Left lobe of liver (tissue), 2 donors: ENCODE data around the gene GTF2I. TPM values are rescaled to one million over a fixed set of nuclear protein-coding genes. Genes with fewer than 3 reads are reported as not detected.
"Not testable (repeated sequence)": the region's sequence is repeated elsewhere in the genome, so short reads cannot be mapped to it uniquely, and the experiment has no call there.

Experiments
- ATAC-seq: fragments of 200-7000 bp; cut with Tn5 transposase; one replicate; pipeline ENCODE4 v1.9.1; 2020; ENCODE audit warnings: mild to moderate bottlenecking, moderate library complexity
- DNase-seq: peaks from one replicate; pipeline ENCODE4 v3.0.0-alpha.2; 2020; ENCODE audit warnings: low spot score
- total RNA-seq: library from RNA; stranded (reverse); gene quantifications from one replicate; pipeline ENCODE4 v1.2.1, GENCODE V29; 2021
- donor health status: DM: no; HTN: no; CAD: no; lungs with moderate emphysema.
- donor health status: DM: no; HTN: yes; CAD: no.

Gene GTF2I
- total RNA-seq, 1 donor from 2014 or later = 119 TPM

GRCh38 chr7:74655768-74656440 lies 1.6 kb upstream of the GTF2I start:
- ATAC-seq (no peak), DNase-seq (no peak)

- peak; percentile 76 for DNase-seq
- ATAC-seq = peak; percentile 30
Observed at GRCh38 chr7:74656441-74656836, 1.1 kb upstream of the GTF2I start.

GRCh38 chr7:74656837-74657691 lies 454 bp upstream of the GTF2I start:
- DNase-seq (peak; percentile 99), ATAC-seq (peak; percentile 79)

- ATAC-seq (peak; percentile 68), DNase-seq (peak; percentile 97)
Observed at GRCh38 chr7:74658178-74659004, 873 bp downstream of the GTF2I start.

GRCh38 chr7:74660202-74660601 lies 2.7 kb downstream of the GTF2I start:
- ATAC-seq, DNase-seq: not testable (repeated sequence)

- ATAC-seq = not testable (repeated sequence)
- DNase-seq = peak; percentile 68
Observed at GRCh38 chr7:74661836-74662794, 4.6 kb downstream of the GTF2I start.

- DNase-seq = no peak
- ATAC-seq = no peak
Observed at GRCh38 chr7:74665296-74665938, 7.9 kb downstream of the GTF2I start.

GRCh38 chr7:74667013-74667412 lies 9.5 kb downstream of the GTF2I start:
- not testable (repeated sequence) for DNase-seq, ATAC-seq

GRCh38 chr7:74667520-74667919 lies 10.0 kb downstream of the GTF2I start:
- not testable (repeated sequence) for ATAC-seq, DNase-seq

GRCh38 chr7:74671602-74672001 lies 14.1 kb downstream of the GTF2I start:
- no peak for DNase-seq
- no peak for ATAC-seq

- no peak for DNase-seq
- ATAC-seq = peak; percentile 68
Observed at GRCh38 chr7:74672343-74672915, 14.9 kb downstream of the GTF2I start.

GRCh38 chr7:74674166-74674565 lies 16.6 kb downstream of the GTF2I start:
- no peak for DNase-seq
- no peak for ATAC-seq

- DNase-seq (no peak), ATAC-seq (no peak)
Observed at GRCh38 chr7:74682829-74683228, 25.3 kb downstream of the GTF2I start.

- DNase-seq (no peak), ATAC-seq (peak; percentile 13)
Observed at GRCh38 chr7:74683799-74684198, 26.3 kb downstream of the GTF2I start.

- ATAC-seq (peak; percentile 33), DNase-seq (peak; percentile 41)
Observed at GRCh38 chr7:74684473-74684872, 27.0 kb downstream of the GTF2I start.

GRCh38 chr7:74684921-74685320 lies 27.4 kb downstream of the GTF2I start:
- ATAC-seq = no peak

GRCh38 chr7:74690474-74690873 lies 33.0 kb downstream of the GTF2I start:
- DNase-seq (no peak), ATAC-seq (no peak)

More at GRCh38 chr7:74684921-74685320, 27.4 kb downstream of the GTF2I start:
- DNase-seq = no peak

- DNase-seq, ATAC-seq: not testable (repeated sequence)
Observed at GRCh38 chr7:74704419-74704818, 46.9 kb downstream of the GTF2I start.

GRCh38 chr7:74707238-74707637 lies 49.7 kb downstream of the GTF2I start:
- DNase-seq = no peak
- no peak for ATAC-seq
